KOPT-K1 (cell line): ENCODE data around the gene TMLHE.
"Not testable (repeated sequence)": the region's sequence is repeated elsewhere in the genome, so short reads cannot be mapped to it uniquely, and the experiment has no call there.

Experiments used
- H3K27ac ChIP-seq: fragments of 200-600 bp; sonication (generic); 2 replicates; pipeline ENCODE4 v1.5.1; 2016; ENCODE audit warnings: antibody characterized with exemption, mild to moderate bottlenecking, low read depth, low read length; ENCODE audit not compliant: poor library complexity, severe bottlenecking
- H3K36me3 ChIP-seq: fragments of 200-600 bp; sonication (generic); 2 replicates; pipeline ENCODE4 v1.5.1; 2017; ENCODE audit warnings: antibody characterized with exemption, mild to moderate bottlenecking, low read length, moderate library complexity; ENCODE audit not compliant: insufficient read depth
- H3K9me3 ChIP-seq: fragments of 200-600 bp; sonication (generic); 2 replicates; pipeline ENCODE4 v1.5.1; 2017; ENCODE audit warnings: antibody characterized with exemption, low read length, mild to moderate bottlenecking; ENCODE audit not compliant: insufficient read depth, poor library complexity, severe bottlenecking

Gene TMLHE, protein sequence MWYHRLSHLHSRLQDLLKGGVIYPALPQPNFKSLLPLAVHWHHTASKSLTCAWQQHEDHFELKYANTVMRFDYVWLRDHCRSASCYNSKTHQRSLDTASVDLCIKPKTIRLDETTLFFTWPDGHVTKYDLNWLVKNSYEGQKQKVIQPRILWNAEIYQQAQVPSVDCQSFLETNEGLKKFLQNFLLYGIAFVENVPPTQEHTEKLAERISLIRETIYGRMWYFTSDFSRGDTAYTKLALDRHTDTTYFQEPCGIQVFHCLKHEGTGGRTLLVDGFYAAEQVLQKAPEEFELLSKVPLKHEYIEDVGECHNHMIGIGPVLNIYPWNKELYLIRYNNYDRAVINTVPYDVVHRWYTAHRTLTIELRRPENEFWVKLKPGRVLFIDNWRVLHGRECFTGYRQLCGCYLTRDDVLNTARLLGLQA

DNA sequence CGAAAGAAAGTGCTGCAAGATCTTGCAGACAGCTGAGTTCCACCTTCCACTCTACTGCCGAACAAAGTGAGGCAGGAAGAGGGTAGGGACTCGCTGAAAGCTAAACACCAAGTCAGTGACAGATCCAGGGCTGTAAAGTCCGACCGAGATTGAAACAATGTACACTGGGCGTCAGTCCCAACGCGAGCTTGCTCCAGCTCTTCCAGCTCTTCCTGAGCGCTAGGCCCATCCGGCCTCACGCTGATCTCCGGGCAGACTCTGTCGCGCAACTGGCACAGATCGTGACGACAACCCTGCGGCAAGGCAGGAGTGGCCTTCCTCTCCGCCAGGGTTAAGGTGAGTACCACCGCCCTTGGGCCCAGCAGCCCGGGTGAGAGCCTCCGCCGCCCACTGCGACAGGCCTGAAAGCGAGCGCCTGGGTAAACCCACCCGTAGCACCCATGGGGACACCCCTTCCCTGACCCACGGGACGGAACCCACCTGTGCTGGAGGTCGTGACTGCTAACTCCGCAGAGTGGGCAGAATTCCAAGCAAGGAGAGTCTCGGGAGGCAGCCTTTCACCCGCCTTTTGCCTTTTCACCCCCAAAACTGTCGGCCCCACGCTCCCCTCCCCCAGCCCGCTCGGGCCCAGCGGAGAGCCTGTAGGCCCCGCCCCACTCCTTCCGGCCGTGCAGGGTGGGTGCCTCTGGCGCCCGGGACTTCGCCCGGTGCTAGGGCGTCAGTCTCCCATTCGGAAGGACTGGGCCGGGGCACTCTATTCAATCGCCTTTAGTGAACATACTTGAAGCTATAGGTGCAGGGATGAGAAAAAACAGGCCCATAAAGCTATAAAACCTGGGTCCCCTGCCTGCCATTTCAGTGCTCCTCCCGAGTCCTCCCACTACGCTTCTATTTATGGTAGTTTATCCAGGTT is at the start of gene TMLHE, which contains the start of gene SPRY3:
Gene TMLHE, minus strand, starts transcription at position 641 of the 913 bp plus-strand sequence. CDS start 67,676 bp downstream, outside the sequence.
Gene SPRY3, plus strand, starts transcription at position 275 of the 913 bp plus-strand sequence.
- peak within 1 kb of the TSS; percentile 88 for H3K27ac ChIP-seq
- peaks cover 14% of the 10 kb centered on the region for H3K9me3 ChIP-seq
- no peaks in the 10 kb centered on the region; the same call in 1 of the 2 replicates for H3K36me3 ChIP-seq

DNA sequence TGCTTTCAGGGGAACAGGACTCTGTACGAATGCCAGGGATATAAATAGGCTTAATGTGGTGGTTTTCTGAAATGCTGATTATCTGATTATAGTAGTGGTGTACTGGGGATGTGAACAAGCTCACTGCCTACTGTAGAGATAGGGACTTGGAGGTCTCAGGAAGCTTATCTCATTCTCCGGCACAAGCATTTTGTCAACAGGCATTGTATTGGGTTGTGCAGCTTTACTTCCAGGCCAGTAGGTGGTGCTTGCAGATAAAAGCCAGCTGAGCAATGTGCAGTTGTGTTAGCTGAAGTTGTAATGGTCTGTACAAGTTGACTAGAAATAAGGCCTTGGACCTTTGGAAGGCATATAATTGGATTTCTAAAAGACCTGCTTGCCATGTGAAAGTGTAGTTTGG is 49.5 kb upstream of the TMLHE start:
- Histone ChIP-seq H3K27ac (no peak overlapping the region), H3K9me3 (peaks cover 17% of the 10 kb centered on the region), H3K36me3 (no peaks in the 10 kb centered on the region)

DNA sequence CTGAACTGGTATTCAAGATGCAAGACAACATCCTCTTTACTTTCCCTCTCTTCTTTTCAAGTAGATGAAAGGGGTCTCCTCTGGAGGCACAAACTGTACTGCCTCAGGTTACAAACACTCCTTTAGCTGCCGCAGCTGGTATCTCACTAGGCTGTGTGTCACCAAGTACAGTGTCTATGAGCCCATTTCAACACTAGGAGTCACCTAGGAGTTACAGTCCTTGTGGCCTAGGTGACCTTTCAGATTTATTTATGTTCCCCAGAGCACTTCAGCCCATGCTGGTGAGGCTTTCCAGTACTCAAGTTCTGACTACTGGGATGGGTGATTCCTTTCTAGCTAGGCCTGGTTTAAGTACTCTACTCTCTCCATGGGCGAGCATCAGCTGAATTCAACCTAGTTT is 32.4 kb upstream of the TMLHE start:
- H3K9me3 ChIP-seq = no peaks in the 10 kb centered on the region
- H3K27ac ChIP-seq = no peak overlapping the region
- no peaks in the 10 kb centered on the region for H3K36me3 ChIP-seq

DNA sequence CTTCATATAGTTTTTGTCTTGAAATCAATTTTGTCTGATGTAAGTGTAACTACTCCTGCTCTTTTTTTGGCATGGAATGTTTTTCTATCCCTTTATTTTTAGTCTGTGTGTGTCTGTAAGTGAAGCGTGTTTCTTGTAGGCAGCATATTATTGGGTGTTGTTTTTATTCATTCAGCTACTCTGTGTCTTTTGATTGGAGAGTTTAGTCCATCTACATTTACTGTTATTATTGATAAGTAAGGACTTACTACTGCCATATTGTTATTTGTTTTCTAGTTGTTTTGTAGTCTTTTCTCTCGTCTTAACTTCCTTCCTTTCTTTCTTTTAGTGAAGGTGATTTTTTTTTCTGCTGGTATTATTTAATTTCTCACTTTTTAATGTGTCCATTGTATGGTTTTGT is 30.5 kb upstream of the TMLHE start:
- Histone ChIP-seq H3K9me3 (no peaks in the 10 kb centered on the region), H3K27ac (no peak overlapping the region), H3K36me3 (no peaks in the 10 kb centered on the region)

DNA sequence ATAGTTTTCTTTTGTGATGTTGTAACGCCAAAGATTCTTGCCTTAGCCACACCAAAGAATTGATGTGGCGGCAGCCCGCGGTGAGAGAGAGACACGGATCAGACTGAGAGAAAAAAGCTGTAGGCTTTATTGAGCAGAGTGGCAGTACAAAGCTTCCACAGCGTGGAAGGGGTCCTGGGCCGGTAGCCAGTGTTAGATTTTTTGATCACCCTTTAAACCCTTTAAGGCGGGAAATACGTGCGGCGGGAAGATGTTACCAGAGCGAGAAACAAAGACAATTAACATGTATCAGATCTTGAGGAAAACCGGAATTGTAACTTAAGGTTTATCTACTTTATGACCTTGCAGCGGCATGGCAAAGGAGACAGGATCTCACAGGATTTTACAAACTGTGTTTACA is 28.6 kb upstream of the TMLHE start:
- not testable (repeated sequence) for H3K36me3 ChIP-seq, H3K9me3 ChIP-seq, H3K27ac ChIP-seq

DNA sequence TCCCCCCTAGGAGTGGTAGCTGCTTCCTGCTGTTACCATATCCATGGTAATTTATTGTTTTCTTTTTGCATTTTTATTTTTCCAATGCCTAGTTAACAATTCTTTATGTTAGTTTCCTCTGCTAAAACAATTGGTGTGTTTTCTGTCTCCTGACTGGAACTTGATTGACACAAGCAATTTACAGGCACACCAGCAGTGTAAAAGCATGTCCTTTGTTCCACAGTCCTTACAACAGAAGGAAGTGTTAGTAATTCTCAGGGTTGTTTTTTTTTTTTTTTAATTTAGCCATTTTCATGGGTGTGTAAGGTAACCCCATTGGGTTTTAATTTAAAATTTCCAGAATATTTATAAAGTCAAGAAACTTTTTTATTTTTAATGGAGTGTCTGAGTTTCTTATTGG is 25.0 kb upstream of the TMLHE start:
- H3K27ac ChIP-seq = no peak overlapping the region
- H3K36me3 ChIP-seq = no peaks in the 10 kb centered on the region
- no peaks in the 10 kb centered on the region for H3K9me3 ChIP-seq

DNA sequence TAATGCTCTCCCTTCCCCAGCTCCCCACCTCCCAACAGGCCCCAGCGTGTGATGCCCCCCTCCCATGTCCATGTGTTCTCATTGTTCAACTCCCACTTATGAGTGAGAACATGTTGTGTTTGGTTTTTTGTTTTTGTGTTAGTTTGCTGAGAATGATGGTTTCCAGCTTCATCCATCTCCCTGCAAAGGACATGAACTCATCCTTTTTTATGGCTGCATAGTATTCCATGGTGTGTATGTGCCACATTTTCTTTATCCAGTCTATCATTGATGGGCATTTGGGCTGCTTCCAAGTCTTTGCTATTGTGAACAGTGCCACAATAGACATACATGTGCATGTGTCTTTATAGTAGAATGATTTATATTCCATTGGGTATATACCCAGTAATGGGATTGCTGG is 22.3 kb upstream of the TMLHE start:
- H3K9me3 ChIP-seq = peaks cover 11% of the 10 kb centered on the region
- H3K27ac ChIP-seq, H3K36me3 ChIP-seq: not testable (repeated sequence)

DNA sequence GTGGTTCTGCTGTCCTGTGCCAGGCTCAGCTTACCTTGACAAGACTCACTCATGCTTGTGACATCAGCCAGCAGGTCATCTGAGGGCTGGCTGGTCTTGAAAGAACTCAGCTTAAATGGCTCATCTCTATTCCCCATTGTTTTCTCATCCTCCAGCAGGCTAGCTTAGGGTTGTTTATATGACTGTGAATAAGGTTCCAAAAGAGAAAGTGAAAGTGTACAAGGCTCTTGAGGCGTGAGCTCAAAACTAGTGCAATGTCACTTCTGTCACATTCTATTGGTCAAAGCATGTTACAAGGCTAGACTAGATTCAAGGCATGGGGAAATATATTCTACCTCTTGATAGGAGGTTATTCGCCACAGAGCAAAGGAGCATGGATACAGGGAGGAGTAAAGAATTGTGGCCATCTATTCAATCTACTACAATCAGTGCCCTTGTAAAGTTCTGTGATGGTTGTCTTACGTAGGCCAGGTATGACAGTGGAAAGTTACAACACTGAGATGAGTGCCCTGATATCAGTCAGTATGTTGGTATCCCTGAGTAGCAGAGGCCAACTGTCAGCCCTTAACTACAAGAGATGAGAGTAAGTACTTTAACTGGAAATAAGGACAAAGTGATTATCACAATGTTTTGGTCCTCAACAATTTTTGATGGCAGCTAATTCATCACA is 19.8 kb upstream of the TMLHE start:
- peaks cover 11% of the 10 kb centered on the region for H3K9me3 ChIP-seq
- no peaks in the 10 kb centered on the region for H3K36me3 ChIP-seq
- peak overlapping the region; percentile 50 for H3K27ac ChIP-seq

DNA sequence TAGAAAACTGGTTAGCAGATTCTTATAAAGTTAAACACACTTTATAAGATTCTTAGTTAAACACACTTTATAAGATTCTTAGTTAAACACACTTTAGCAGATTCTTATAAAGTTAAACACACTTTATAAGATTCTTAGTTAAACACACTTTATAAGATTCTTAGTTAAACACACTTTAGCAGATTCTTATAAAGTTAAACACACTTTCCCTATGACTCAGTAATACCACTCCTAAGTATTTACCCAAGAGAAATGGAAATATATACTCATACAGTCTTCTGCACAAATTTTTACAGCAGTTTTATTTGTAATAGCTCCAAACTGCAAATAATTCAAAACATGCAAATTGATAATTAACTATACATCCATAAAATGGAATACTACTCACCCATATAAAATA is 7.4 kb upstream of the TMLHE start:
- H3K36me3 ChIP-seq, H3K27ac ChIP-seq, H3K9me3 ChIP-seq: not testable (repeated sequence)

DNA sequence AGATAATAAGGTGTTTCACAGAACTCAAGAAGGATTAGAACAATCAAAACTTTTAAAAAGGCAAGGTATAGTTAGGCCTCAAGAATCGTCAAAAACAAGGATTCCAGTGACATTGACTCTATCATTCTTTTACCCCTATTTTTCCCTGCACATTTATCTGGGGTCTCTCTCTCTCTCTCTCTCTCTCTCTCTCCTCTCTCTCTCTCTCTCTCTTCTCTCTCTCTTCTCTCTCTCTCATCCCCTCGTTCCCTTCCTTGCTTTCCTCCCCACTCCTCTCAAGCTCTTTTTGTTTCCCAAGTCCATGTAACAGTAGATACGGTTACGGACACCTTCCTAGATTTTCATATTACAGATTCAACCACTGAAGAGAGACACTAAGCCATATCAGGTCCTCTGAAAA is 3.2 kb upstream of the TMLHE start:
- Histone ChIP-seq H3K9me3 (no peaks in the 10 kb centered on the region), H3K36me3 (no peaks in the 10 kb centered on the region)

DNA sequence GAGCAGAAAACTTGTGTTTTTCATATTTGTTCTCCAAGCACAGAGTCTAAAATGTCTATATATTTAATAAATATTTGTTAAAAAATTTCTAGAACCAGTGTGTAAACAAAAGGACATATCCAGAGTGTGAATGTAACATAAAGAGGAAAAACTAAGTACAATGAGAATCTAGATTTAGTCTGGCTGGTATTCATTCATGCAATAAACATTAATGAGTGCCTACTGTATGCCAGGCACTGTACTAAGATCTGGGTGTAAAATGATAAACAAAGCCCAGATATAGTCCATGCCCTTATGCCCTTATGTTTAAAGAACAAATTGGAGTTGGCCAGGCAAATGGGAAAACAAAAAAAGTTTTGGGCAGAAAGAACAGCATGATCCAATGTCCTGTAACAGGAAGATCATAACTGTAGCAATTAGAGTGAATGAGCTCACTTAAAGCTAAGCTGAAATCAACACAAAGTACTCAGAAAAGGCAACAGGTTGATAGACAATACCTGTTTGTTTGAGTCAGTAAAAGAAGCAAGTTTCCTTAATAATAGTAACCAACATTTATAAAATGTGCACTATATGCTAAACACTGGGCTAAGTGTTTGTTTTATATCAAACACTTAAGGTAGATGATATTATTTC is 1.3 kb upstream of the TMLHE start:
- H3K27ac ChIP-seq = no peak overlapping the region
- H3K36me3 ChIP-seq = no peaks in the 10 kb centered on the region; the same call in 1 of the 2 replicates
- peaks cover 2% of the 10 kb centered on the region for H3K9me3 ChIP-seq

More for the DNA sequence above, 3.2 kb upstream of the TMLHE start:
- H3K27ac ChIP-seq = no peak overlapping the region

DNA sequence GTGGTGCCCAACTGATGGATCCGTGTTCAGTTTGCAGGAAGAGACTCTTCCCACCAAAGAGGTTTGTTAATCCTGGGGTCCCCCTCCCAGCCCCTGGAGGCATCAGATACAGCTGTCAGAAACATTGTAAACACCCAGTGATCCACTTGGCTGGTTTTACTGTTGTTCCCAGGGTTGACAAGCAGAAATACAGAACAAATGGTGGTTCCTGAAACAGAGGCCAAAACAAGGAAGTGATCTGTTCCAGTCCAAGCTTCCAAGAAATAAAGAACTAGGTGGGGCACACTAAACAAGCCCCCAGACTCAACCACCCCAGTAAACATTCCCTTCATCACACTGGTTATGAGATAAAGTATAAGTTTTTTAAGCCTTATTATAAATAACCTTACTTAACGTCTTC is 1.4 kb downstream of the TMLHE start:
- no peak overlapping the region for H3K27ac ChIP-seq
- H3K9me3 ChIP-seq = peaks cover 26% of the 10 kb centered on the region
- no peaks in the 10 kb centered on the region; the same call in 1 of the 2 replicates for H3K36me3 ChIP-seq

DNA sequence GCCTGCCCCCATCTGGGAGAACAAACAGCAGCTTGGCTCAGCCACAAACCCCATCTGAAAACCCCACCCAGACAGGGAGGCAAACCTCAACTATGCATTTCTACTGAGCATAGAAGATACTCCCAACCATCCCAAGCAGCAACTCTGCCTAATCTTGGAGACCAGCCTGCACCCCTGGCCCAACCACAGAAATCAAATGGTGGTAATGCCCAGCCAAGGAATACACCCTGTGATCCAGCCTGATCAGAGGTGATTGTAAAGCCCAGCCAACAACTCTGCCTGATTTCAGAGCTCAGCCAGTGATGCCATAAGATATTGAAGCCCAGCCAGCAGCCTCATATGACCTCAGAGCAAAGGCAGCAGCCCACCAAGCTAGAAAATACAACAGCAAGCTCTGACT is 19.8 kb downstream of the TMLHE start:
- H3K27ac ChIP-seq = no peak overlapping the region
- H3K9me3 ChIP-seq = peaks cover 48% of the 10 kb centered on the region
- H3K36me3 ChIP-seq = no peaks in the 10 kb centered on the region

DNA sequence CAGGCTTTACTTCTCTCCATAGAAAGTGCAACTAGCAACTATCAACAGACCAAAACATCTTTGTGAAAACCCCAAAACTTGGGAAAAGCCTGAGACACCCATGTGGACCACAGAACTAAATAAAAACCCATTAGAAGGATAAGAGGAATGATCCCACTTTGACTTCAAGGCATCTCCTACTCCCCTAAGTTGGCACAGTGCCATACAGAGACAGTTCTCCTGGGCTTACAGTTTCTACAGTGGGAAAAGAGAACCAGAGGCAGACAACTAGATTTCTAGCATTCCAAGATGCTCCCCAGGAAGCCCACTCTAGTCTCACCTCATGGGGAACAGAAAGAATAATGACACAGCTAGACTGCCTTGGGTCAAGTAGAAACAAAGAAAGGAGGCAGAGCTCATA is 20.4 kb downstream of the TMLHE start:
- Histone ChIP-seq H3K36me3 (no peaks in the 10 kb centered on the region), H3K27ac (no peak overlapping the region), H3K9me3 (peaks cover 52% of the 10 kb centered on the region)
